Mucosa of stomach (tissue), 1 donor: Measurements from ENCODE around the gene TDP1.

ENCODE experiments used
- H3K27me3 ChIP-seq: one replicate; pipeline ENCODE4 v1.7.0; 2013; ENCODE audit warnings: mild to moderate bottlenecking, low read length; ENCODE audit not compliant: control insufficient read depth, insufficient read depth
- H3K36me3 ChIP-seq: one replicate; pipeline ENCODE4 v1.7.0; 2013; ENCODE audit warnings: low read length; ENCODE audit not compliant: control insufficient read depth, insufficient read depth
- H3K4me1 ChIP-seq: one replicate; pipeline ENCODE4 v1.7.0; 2013; ENCODE audit warnings: mild to moderate bottlenecking, low read length; ENCODE audit not compliant: control insufficient read depth, insufficient read depth
- H3K4me3 ChIP-seq: one replicate; pipeline ENCODE4 v1.7.0; 2013; ENCODE audit warnings: low read length
- H3K9ac ChIP-seq: one replicate; pipeline ENCODE4 v1.7.0; 2013; ENCODE audit warnings: mild to moderate bottlenecking, low read length, moderate library complexity
- H3K9me3 ChIP-seq: one replicate; pipeline ENCODE4 v1.7.0; 2013; ENCODE audit warnings: mild to moderate bottlenecking, low read length, moderate library complexity; ENCODE audit not compliant: control insufficient read depth
- donor health status: Pancreatic carcinoma.

Gene TDP1

GRCh38 chr14:90040411-90040810 is 84.7 kb downstream of the TDP1 start:
- no peak overlapping the region for H3K9ac ChIP-seq
- H3K27me3 ChIP-seq: no peaks in the 10 kb centered on the region
- H3K9me3 ChIP-seq: no peaks in the 10 kb centered on the region
- no peaks in the 10 kb centered on the region for H3K4me1 ChIP-seq
- H3K36me3 ChIP-seq: no peaks in the 10 kb centered on the region
- no peak overlapping the region for H3K4me3 ChIP-seq

DNA sequence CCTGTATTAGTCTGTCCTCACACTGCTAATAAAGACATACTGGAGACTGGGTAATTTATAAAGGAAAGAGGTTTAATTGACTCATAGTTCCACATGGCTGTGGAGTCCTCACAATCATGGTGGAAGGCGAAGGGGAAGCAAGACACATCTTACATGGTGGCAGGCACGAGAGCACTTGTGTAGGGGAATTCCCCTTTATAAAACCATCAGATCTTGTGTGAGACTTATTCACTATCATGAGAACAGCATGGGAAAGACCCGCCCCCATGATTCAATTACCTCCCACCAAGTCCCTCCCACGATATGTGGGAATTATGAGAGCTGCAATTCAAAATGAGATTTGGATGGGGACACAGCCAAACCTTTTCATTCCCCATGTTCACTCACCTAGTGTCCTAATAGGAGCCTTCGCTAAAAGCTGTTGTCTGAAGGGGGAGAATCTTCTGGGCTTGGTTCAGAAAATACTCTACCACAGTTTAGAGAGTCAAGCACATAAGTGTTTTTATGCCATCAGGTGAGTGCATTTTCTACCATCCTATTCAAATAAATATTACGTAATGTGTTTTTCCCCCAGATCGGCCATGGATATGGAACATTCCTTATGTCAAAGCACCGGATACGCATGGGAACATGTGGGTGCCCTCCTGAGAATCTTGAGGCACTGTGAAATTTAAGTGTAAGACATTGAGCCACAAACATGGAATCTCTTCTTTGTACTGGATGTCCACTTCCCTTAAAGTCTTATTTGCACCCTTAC is 86.9 kb downstream of the TDP1 start:
- no peak overlapping the region for H3K9ac ChIP-seq
- no peak overlapping the region for H3K4me3 ChIP-seq
- no peaks in the 10 kb centered on the region for H3K9me3 ChIP-seq
- no peaks in the 10 kb centered on the region for H3K36me3 ChIP-seq
- no peaks in the 10 kb centered on the region for H3K27me3 ChIP-seq
- H3K4me1 ChIP-seq: no peaks in the 10 kb centered on the region

DNA sequence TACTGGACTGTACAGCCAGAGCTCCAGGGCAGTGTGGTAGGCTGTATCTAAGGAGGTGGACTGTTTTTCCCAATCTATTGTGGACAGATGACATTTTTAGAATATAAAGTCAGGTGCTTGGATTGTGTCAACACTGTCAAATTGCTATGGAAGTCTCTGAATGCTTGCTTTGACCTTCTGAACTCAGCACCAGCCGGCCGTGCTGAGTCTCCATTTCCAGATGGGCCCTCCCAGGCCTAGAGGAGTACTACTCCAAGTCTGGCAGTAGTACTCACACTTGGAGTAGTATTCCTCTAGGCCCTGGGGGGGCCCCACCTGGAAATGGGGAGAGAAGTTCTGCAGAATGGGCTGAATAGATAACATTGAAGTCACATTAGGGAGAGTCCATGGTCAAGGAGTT is 89.9 kb downstream of the TDP1 start:
- no peaks in the 10 kb centered on the region for H3K4me1 ChIP-seq
- no peaks in the 10 kb centered on the region for H3K27me3 ChIP-seq
- H3K36me3 ChIP-seq: no peaks in the 10 kb centered on the region
- no peaks in the 10 kb centered on the region for H3K9me3 ChIP-seq
- no peak overlapping the region for H3K9ac ChIP-seq
- H3K4me3 ChIP-seq: no peak overlapping the region

- H3K36me3 ChIP-seq: no peaks in the 10 kb centered on the region
- no peak overlapping the region for H3K4me3 ChIP-seq
- H3K9me3 ChIP-seq: no peaks in the 10 kb centered on the region
- no peaks in the 10 kb centered on the region for H3K27me3 ChIP-seq
- no peak overlapping the region for H3K9ac ChIP-seq
- H3K4me1 ChIP-seq: no peaks in the 10 kb centered on the region
Observed at GRCh38 chr14:90049390-90049789, 93.7 kb downstream of the TDP1 start.

GRCh38 chr14:90050271-90050670 is 94.5 kb downstream of the TDP1 start:
- Histone ChIP-seq H3K4me3 (no peak overlapping the region), H3K4me1 (no peaks in the 10 kb centered on the region), H3K36me3 (no peaks in the 10 kb centered on the region)

DNA sequence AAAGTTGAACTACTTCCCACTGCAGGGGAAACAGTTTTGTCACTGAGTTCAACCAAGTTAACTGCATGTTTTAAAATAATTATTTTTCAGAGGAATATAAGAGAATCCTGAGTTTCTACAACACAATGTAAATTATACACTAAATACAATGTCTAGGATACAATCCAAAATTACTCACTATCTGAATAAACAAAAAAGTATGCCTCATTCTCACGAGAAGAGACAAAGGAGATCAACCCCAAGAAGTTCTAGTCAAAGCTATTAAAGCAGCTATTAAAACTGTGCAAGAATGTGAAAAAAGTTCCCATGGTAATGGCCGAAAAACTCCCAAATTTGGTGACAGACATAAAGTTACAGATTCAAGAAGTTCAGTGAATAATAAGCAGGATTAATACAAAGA is 97.3 kb downstream of the TDP1 start:
- no peak overlapping the region for H3K9ac ChIP-seq
- H3K27me3 ChIP-seq: no peaks in the 10 kb centered on the region

More at GRCh38 chr14:90050271-90050670, 94.5 kb downstream of the TDP1 start:
- no peak overlapping the region for H3K9ac ChIP-seq
- H3K27me3 ChIP-seq: no peaks in the 10 kb centered on the region
- no peaks in the 10 kb centered on the region for H3K9me3 ChIP-seq

DNA sequence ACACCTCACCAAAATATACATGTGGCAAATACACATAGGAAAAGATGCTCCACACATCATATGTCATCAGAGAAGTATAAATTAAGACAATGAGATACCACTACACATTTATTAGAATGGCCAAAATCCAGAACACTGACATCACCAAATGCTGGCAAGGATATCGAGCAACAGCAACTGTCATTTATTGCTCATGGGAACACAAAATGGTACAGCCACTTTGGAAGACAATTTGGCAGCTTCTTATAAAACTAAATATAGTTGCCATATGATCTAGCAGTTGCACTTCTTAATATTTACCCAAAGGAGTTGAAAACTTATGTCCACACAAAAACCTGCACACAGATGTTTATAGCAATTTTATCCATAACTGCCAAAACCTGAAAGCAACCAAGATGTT is 99.1 kb downstream of the TDP1 start:
- no peaks in the 10 kb centered on the region for H3K4me1 ChIP-seq
- no peaks in the 10 kb centered on the region for H3K9me3 ChIP-seq
- H3K27me3 ChIP-seq: peaks cover 7% of the 10 kb centered on the region
- H3K9ac ChIP-seq: no peak overlapping the region
- no peak overlapping the region for H3K4me3 ChIP-seq
- no peaks in the 10 kb centered on the region for H3K36me3 ChIP-seq

More for the DNA sequence above, 97.3 kb downstream of the TDP1 start:
- Histone ChIP-seq H3K9me3 (no peaks in the 10 kb centered on the region), H3K4me1 (no peaks in the 10 kb centered on the region), H3K36me3 (no peaks in the 10 kb centered on the region), H3K4me3 (no peak overlapping the region)

DNA sequence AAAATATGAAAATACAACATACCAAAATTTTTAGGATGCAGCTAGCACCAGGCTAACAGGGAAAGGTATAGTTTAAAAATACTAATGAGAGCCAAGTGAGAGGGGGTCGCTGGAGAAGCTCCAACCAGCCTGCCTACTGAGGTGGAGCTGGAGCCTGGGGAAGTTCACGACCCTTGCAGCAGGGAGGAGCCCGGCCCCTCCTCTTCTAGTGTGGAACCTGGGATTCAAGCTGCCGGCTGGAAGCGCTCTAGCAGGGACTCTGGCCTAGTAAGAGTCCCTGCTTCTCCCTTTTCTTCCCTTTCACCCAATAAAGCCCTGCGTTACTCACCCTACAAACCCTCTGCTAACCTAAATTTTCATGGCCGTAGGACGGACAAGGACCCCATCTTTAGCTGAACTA is 101.1 kb downstream of the TDP1 start:
- Histone ChIP-seq H3K4me3 (no peak overlapping the region), H3K9ac (no peak overlapping the region), H3K4me1 (peaks cover 13% of the 10 kb centered on the region), H3K9me3 (no peaks in the 10 kb centered on the region), H3K36me3 (no peaks in the 10 kb centered on the region), H3K27me3 (peaks cover 24% of the 10 kb centered on the region)

- peaks cover 28% of the 10 kb centered on the region for H3K4me1 ChIP-seq
- H3K27me3 ChIP-seq: peaks cover 46% of the 10 kb centered on the region
Observed at GRCh38 chr14:90058876-90059458, 103.2 kb downstream of the TDP1 start.

DNA sequence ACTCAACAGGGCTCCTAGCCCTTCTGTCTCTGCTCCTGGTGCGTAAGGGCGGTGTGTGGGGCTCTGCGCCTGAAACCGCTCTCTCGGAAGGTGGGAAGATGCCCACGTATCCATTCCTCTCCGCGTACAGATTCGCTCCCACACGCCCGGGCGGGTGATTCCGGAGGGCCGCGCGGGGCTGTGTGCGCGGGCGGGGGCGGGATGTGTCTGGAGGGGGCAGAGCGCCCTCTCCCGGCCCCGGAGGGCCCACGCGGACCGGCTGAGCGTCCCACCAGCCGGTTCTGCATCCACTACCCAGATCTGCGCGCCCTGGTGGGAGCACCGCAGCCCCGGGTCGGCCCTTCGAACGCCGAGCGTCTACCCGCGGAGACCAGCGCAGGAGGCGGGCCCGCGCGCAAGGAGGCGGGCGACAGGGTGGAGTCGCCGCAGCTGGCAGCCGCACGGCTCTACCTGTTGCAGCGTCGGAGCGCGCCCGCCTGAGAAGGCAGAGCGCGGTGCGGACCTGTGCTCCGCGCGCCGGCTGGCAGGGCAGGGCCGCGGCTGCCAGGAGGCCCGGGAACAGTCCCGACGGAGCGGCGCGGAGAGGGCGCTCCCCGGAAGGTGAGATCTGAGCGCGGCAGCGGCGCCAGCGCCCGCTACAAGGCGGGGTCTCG is 104.7 kb downstream of the TDP1 start:
- H3K4me3 ChIP-seq: peak overlapping the region; percentile 8
- H3K9ac ChIP-seq: no peak overlapping the region
- H3K27me3 ChIP-seq: peaks cover 56% of the 10 kb centered on the region

More at GRCh38 chr14:90058876-90059458, 103.2 kb downstream of the TDP1 start:
- H3K9ac ChIP-seq: no peak overlapping the region
- no peaks in the 10 kb centered on the region for H3K9me3 ChIP-seq
- H3K4me3 ChIP-seq: no peak overlapping the region
- H3K36me3 ChIP-seq: no peaks in the 10 kb centered on the region

DNA sequence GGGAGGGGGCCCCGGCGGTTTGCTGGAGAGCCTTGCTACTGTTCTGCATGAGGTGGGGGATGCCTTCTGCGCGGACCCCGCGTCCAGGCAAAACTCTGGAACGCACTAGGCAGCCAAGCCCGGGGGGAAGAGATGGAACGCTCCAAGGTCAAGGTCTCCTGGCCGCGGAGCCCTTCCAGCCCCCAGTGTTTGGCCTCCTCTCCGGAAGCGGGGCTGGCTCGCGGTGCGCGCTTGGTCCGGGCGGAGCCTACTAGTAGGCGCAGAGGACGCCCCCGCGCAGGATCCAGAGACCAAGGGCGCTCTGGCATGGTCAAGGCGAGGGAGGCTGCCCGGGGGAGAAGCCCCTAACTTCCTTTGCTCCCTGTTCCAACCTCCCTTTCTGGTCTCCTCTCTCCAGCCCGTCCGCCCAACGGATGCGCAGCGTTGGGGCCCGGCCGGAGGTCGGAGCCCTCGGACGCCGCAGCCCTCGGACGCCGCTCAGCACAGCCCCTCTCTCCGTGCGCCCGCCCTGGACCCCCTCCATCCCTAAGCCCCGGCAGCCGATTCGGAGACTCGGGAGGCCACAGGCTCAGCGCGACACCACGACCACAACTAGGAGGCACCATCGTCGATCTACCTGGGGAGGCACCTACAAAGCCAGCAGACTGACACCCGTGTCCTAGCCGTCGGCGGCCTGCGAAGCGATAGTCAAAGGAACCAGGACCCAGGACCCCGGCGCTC is 105.4 kb downstream of the TDP1 start:
- peaks cover 28% of the 10 kb centered on the region for H3K4me1 ChIP-seq
- no peaks in the 10 kb centered on the region for H3K36me3 ChIP-seq
- peaks cover 57% of the 10 kb centered on the region for H3K27me3 ChIP-seq
- H3K4me3 ChIP-seq: peak overlapping the region; percentile 8
- no peak overlapping the region for H3K9ac ChIP-seq
- H3K9me3 ChIP-seq: no peaks in the 10 kb centered on the region

More for the DNA sequence above, 104.7 kb downstream of the TDP1 start:
- Histone ChIP-seq H3K4me1 (peaks cover 28% of the 10 kb centered on the region), H3K9me3 (no peaks in the 10 kb centered on the region), H3K36me3 (no peaks in the 10 kb centered on the region)

GRCh38 chr14:90061685-90062126 is 106.0 kb downstream of the TDP1 start, which contains the start of gene KCNK13:
Gene KCNK13, plus strand, starts transcription at chr14:90061994. Its CDS starts 212 bp downstream, at chr14:90062206.
- H3K9ac ChIP-seq: no peak within 1 kb of the TSS
- H3K4me1 ChIP-seq: peaks cover 28% of the 10 kb centered on the region
- peak within 1 kb of the TSS; percentile 8 for H3K4me3 ChIP-seq
- no peaks in the 10 kb centered on the region for H3K9me3 ChIP-seq
- no peaks in the 10 kb centered on the region for H3K36me3 ChIP-seq
- peaks cover 57% of the 10 kb centered on the region for H3K27me3 ChIP-seq
